GM10847 (cell line): ENCODE measurements around the gene TMEM221.
A peak's percentile ranks its signal among the peaks of the same experiment; 100 is the strongest.

Experiments
- POLR2A ChIP-seq: IDR thresholded peaks from 2 replicates; pipeline ENCODE4 v1.6.1; 2011; ENCODE audit not compliant: insufficient read length; ENCODE audit errors: extremely low read depth

TMEM221 gene

DNA sequence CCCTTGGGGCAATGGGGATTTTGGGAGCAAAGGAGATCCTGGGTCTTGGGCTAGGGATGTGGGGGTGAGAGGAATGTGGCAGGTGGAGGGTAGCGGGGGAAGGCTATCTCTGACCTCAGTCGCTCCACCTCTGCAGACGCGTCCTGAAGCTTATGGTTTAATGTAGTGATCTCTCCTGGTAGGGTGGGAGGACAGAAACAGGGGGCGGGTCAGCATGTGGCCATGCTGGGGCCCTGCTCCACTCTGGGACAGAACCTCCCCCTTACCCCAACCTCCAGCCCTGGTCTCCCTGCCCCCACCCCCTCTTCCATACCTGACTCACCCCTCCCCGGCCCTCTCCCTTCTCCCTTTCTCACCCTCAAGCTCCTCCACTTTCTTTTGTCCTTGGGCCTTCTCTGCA, 44.5 kb downstream of the TMEM221 start:
- TF ChIP-seq POLR2A, result no peak

DNA sequence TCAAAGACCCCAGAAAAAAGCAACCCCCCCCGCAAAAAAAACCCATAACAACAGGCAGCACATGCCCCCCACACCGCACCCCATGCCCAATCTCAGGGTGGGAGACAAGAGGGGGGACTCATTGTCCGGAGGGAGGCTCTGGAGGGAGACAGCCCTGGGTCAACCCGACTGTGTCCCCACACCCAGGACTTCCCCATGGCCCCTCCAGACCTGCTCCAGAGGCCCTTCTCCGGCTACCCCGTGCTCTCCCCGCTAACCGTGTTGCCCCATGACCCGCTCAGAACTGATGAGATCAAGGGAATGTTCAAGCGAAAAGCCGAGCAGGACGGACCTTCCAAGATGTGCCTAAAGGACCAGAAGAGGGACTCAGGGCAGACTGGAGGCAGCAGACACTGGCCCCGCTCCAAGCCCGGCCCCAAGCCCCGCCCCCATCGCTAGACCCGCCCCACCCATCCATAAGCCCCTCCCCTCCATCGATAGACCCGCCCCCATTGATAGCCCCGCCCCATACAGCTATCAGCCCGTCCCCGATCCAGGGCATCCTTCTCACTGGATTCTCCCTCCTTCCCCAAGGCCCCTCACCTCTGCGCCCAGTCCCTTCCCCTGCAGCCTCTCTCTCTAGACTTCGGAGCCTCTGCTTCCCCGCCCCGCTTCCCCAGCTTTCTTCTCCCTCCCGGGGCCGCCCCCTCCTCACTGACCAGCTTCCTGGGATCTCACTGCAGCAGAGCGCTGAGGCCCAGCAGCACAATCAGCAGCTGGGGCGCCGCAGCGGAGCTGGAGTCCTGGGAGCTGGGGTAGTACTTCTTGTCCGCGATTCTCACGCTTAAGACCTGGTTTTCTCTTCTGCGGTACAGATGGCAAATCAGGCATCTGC, 45.2 kb downstream of the TMEM221 start:
- no peak for TF ChIP-seq POLR2A

DNA sequence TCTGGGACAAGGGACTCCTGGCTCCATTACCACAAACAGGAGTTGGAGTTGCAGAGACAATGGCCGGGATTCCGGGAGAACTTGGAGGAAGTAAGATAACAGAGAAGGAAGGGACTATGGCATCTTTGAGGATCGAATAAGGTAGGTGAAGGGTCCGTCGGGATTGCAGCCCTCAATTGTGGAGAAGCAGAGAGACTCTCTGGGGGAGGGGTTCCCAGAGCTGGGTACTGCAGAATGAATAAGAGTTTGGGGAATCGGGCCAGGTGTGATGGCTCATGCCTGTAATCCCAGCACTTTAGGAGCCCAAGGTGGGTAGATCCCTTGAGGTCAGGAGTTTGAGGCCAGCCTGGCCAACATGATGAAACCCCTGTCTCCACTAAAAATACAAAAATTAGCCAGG, 46.8 kb downstream of the TMEM221 start:
- TF ChIP-seq POLR2A, result no peak

DNA sequence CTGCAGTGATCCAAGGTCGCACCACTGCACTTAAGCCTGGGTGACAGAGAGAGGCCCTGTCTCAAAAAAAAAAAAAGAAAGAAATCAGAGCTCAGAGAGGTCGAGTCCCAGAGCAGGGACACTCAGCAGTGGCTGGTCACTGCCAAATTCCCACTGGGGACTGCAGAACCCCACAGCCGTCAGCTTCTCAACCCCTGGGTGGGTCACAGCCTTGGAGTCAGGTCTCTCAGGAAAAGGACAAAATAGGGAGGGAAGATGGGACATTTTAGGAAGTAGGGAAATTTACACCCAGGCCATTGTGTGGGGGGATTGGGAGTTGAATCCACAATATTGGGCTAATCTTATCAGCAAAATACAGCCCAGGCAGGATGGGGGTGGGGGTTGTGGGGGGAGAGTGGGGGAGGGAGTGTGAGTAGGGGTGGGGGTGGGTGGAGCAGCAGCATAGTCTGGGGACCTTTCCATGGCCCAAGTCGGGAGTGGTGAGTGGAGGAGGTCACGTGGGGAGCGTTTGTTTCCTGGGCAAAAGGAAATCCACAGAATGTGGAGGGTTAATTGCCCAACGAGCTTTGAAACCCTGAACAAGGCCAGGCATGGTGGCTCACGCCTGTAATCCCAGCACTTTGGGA, 49.5 kb downstream of the TMEM221 start:
- no peak for TF ChIP-seq POLR2A

DNA sequence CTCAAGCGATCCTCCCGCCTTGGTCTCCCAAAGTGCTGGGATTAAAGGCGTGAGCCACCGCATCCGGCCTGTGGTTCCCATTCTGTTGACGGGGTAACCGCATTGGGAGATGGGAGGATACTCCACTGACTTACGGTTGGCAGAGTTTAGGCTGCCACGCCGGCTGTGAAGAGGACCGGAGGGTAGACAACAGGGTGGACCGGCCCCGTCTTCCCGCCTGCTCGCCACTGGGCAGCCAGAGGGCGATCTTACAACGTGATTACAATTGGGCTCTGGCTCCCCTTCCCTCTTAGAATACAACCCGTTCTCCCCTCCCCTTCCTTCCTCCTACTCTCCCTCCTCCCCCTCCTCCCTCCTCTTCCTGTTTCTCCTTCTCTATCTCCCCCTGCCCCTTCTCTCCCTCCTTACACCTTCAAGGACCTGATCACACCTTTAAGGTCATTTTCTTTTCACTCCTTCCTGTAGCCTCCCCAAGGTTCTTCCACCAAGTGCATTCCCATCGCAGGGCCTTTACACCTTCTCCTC, 53.5 kb downstream of the TMEM221 start:
- no peak for TF ChIP-seq POLR2A

DNA sequence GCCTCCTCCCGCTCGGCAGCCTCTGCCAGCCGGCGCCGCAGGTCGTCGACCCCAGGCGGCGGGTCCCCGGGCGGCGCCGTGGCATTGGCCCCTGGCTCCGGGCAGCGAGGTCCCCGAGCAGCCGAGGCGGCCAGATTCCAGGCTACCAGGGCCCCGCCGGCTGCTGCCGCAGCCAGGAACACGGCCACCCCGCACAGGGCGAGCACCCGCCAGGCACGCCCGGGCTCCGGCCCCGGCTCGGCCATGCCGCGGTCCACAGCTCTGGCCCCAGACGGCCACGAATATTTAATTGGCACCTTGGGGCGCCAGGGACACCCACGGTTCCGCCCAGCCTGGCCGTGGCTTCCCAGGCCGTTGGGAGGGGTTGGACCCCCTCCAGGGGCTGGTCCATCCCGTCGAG, 54.6 kb downstream of the TMEM221 start, which contains the start of gene CCDC194:
TSS of gene CCDC194 (minus strand) at position 283 of the 400 bp plus-strand sequence. CDS start at position 245, 38 bp downstream.
- TF ChIP-seq POLR2A, result no peak

DNA sequence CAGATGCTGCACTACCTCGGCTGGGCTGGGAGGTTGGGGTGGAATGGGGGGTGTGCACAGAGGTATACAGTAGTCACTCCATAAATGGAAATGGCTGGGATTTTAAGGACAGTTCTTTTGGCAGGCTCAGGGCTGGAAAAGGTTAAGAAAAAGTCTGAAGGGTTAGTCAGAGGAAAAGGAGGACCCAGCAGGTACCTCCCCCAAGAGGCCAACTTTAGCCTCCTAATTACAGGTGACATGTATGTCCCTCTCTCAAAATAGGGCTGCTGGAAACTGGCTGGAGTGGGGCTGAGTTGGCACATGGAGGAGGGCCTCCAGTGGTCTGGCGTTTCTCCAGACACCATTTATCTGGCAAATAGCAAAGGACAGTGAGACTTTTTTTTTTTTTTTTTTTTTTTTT, 55.5 kb downstream of the TMEM221 start:
- TF ChIP-seq POLR2A, result no peak

DNA sequence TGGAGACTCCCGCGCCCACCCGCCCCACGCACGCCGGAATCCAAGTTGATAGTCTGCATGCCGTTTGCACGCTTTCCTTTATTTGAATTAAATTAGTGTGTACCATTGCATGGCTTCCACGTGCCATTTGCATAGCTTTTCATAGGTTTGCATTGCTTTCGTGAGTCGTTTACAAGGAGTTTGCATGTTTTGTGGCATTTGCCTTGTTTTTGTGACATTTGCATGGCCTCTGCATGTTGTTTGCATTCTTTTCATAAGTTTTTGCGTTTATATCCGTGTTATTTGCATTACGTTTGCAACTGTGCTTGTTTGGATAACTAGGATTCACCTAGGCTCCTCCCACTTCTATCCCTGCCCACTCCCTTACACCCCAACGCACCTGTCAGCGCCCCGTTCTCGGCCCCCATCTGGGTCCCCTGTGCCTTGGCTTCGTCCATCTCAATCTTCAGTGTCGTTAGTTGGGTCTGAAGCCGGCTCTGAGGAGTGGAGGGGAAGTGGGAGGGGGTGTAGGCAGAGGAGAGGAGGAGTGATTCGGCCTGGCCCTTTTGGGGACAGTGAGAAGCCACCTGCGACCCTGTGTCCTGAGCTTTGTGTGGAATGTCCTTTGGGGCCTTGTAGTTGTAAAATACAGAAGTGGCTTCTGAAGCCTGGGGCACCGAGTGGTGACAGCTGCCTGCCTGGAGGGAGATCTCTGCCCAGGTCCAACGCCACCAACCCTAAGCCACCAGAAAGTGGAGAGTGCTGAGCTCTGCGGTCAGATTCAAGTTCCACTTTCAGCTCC, 56.9 kb downstream of the TMEM221 start:
- no peak for TF ChIP-seq POLR2A

DNA sequence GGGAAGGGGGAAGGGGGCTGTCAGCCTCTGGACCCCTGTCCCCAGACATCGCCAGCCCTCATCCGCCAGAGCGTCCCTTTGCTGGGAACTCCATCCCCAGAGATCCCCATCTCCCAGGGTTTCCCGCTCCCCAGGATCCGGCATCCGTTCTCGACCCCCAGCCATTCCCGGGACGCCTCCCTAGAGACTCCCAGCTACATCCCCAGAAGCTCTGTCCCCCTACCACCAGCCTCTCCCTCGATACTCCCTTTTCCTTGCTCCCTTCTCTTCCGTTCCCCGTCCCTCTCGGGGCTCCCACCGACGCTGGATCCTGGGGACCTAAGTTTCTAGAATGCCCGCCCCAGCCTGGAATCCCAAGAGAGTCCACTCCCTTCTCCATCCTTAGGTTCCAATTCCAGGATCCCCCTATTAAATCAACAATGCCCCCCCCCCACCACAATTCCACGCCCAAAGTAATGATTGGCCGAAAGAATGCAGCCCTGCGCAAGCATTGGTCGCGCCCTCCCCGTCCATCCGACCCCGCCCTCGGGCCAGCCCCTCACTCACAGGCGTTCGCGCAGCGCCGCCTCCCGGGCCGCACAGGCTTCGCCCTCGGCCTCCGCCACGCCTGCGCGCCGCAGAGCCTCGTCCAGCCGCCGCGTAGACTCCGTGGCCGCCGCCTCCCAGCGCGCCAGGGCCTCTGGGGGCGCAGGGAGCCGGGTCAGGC, 57.6 kb downstream of the TMEM221 start:
- peak; percentile 16 for TF ChIP-seq POLR2A

DNA sequence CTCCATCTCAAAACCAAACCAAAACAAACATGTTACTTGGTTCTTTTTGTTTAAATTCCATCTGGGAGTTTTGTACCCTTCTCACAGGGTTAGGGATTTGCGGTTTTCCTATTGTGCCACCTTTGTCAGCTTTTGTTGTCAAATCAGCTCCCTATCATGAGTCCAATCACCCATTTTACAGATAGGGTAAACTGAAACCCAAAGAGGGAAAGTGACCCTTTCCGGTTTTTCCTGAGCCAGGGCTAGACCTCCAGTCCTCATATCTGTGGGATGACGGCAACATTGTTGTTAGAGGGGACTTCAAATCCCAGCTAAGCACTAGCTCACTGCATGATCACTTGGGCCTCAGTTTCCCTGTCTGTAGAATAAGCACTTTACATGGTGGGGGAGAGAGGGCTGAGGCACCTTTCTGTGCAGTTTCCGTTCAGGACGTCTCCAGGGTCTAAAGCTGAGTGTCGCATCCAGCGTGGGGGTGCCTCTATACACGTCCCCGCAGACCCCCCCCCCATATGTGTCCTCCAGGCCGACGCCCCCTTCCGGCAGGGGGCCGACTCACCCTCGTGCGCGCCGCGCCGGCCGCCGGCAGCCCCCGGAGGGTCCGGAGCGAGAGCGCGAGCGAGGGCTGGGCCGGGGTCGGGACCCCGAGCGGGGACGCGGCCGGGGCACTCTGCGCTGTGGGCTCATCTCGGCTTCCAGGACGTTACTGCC, 58.4 kb downstream of the TMEM221 start:
- TF ChIP-seq POLR2A, result no peak

DNA sequence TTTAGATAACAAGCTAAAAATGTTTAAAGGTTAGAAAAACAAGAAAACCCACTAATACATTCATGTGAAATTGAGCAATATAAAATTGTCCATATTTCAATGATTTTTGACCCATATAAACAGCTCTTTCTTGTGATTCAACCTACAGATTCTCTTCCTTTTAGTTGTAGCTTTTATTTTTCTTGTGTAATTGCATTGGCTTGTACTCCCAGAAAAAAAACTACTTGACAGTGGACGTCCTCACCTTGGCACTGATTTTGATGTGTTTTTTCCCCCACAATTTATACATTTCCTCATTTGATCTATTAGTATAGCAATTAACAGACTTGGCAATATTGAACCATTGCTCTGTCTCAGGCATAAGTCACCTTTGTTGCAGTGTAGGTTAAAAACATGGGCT, 59.2 kb downstream of the TMEM221 start:
- no peak for TF ChIP-seq POLR2A

DNA sequence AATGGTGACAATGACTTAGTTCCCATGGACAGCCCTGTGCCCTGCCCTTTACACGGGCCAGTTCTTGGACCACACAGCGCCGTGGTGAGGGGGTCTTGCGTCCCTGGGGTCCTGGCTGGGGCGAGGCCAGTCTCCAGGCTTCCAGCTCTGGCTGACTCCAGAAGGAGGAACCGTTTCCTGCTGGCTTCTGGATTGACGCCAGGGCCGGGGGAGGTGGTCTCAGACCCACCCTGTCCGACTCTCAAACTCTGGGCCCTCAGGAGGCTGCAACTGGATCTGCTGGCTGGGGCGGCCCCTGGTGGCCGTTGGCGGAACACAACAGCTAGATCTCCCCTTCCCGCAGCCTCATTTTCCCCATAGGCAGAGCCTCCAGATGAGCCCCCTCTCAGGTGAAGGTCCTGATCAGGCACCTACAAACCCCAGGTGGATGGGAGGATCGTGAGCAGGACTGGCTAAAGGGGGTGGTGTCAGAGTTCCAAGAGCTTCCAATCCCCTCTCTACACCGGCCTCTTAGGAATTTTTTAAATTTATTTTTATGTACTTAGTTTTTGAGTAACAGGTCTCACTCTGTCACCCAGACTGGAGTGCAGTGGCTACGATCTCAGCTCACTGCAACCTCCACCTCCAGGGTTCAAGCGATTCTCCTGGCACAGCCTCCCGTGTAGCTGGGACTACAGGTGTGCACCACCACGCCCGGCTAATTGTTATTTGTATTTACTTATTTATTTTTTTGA, 62.4 kb downstream of the TMEM221 start:
- no peak for TF ChIP-seq POLR2A
